HG03521 (cell line): ENCODE results near the gene C19orf38.

ENCODE experiments used
- ATAC-seq: cut with Tn5 transposase; IDR thresholded peaks from one replicate; pipeline ENCODE4 v1.9.1; 2021; ENCODE audit warnings: mild to moderate bottlenecking, moderate library complexity; ENCODE audit not compliant: unreplicated experiment

C19orf38 gene

GRCh38 chr19:10896851-10897526 lies 48.8 kb downstream of the C19orf38 start:
- ATAC-seq = no peak

GRCh38 chr19:10898633-10899032 lies 50.4 kb downstream of the C19orf38 start:
- no peak for ATAC-seq

- no peak for ATAC-seq
Observed at GRCh38 chr19:10899151-10899653, 51.0 kb downstream of the C19orf38 start.

- ATAC-seq = no peak
Observed at GRCh38 chr19:10907925-10908324, 59.7 kb downstream of the C19orf38 start.

GRCh38 chr19:10908380-10908960 lies 60.3 kb downstream of the C19orf38 start:
- no peak for ATAC-seq

- no peak for ATAC-seq
Observed at GRCh38 chr19:10911579-10912363, 63.6 kb downstream of the C19orf38 start.

GRCh38 chr19:10912619-10913018 lies 64.4 kb downstream of the C19orf38 start:
- ATAC-seq = no peak

- no peak for ATAC-seq
Observed at GRCh38 chr19:10913716-10914340, 65.6 kb downstream of the C19orf38 start.

- no peak for ATAC-seq
Observed at GRCh38 chr19:10915130-10916091, 67.2 kb downstream of the C19orf38 start.

- ATAC-seq = no peak
Observed at GRCh38 chr19:10916602-10917001, 68.4 kb downstream of the C19orf38 start.

GRCh38 chr19:10918359-10918758 lies 70.1 kb downstream of the C19orf38 start:
- no peak for ATAC-seq
